GM21390 (cell line): ENCODE results near the gene SFXN2.
A peak's percentile ranks its signal among the peaks of the same experiment; 100 is the strongest.
"Not testable (repeated sequence)": the region's sequence is repeated elsewhere in the genome, so short reads cannot be mapped to it uniquely, and the experiment has no call there.

Experiments used
- ATAC-seq: cut with Tn5 transposase; IDR thresholded peaks from one replicate; pipeline ENCODE4 v1.9.1; 2021; ENCODE audit not compliant: unreplicated experiment

Gene SFXN2

GRCh38 chr10:102679596-102679995, 34.8 kb upstream of the SFXN2 start:
- no peak for ATAC-seq

GRCh38 chr10:102681696-102682095, 32.7 kb upstream of the SFXN2 start:
- ATAC-seq, result no peak

- no peak for ATAC-seq
Measured at GRCh38 chr10:102682416-102682815, 32.0 kb upstream of the SFXN2 start.

GRCh38 chr10:102682981-102683380, 31.5 kb upstream of the SFXN2 start:
- ATAC-seq, result no peak

- ATAC-seq, result no peak
Measured at GRCh38 chr10:102683736-102684135, 30.7 kb upstream of the SFXN2 start.

- no peak for ATAC-seq
Measured at GRCh38 chr10:102691285-102692066, 23.0 kb upstream of the SFXN2 start.

GRCh38 chr10:102695401-102695800, 19.0 kb upstream of the SFXN2 start:
- ATAC-seq, result not testable (repeated sequence)

GRCh38 chr10:102696736-102697135, 17.7 kb upstream of the SFXN2 start:
- no peak for ATAC-seq

- no peak for ATAC-seq
Measured at GRCh38 chr10:102698894-102699293, 15.5 kb upstream of the SFXN2 start.

GRCh38 chr10:102701272-102701671, 13.2 kb upstream of the SFXN2 start:
- no peak for ATAC-seq

GRCh38 chr10:102701796-102702195, 12.6 kb upstream of the SFXN2 start:
- ATAC-seq, result no peak

GRCh38 chr10:102702742-102703141, 11.7 kb upstream of the SFXN2 start:
- no peak for ATAC-seq

GRCh38 chr10:102704915-102705314, 9.5 kb upstream of the SFXN2 start:
- no peak for ATAC-seq

- ATAC-seq, result no peak
Measured at GRCh38 chr10:102705531-102705930, 8.9 kb upstream of the SFXN2 start.

- no peak for ATAC-seq
Measured at GRCh38 chr10:102710609-102711008, 3.8 kb upstream of the SFXN2 start.

GRCh38 chr10:102712089-102712488, 2.3 kb upstream of the SFXN2 start:
- ATAC-seq, result no peak

- ATAC-seq, result no peak
Measured at GRCh38 chr10:102712843-102713538, 1.4 kb upstream of the SFXN2 start.

- ATAC-seq, result peak; percentile 38
Measured at GRCh38 chr10:102713539-102713813, 960 bp upstream of the SFXN2 start.

GRCh38 chr10:102713814-102714620, 419 bp upstream of the SFXN2 start, which contains the start of gene ARL3:
ARL3 (minus strand) TSS chr10:102714397; CDS start chr10:102714275, 122 bp downstream.
- ATAC-seq, result peak; percentile 89

- no peak for ATAC-seq
Measured at GRCh38 chr10:102715880-102716279, 1.4 kb downstream of the SFXN2 start.

- ATAC-seq, result not testable (repeated sequence)
Measured at GRCh38 chr10:102716900-102717565, 2.6 kb downstream of the SFXN2 start.
